ENCODE measurements around the gene CH25H. TPM values are rescaled to one million over a fixed set of nuclear protein-coding genes. Genes with fewer than 3 reads are reported as not detected.
"Not testable (repeated sequence)": the region's sequence is repeated elsewhere in the genome, so short reads cannot be mapped to it uniquely, and the experiment has no call there.

The CH25H gene
- polyA plus RNA-seq, 1 experiment: 0.71 TPM

DNA sequence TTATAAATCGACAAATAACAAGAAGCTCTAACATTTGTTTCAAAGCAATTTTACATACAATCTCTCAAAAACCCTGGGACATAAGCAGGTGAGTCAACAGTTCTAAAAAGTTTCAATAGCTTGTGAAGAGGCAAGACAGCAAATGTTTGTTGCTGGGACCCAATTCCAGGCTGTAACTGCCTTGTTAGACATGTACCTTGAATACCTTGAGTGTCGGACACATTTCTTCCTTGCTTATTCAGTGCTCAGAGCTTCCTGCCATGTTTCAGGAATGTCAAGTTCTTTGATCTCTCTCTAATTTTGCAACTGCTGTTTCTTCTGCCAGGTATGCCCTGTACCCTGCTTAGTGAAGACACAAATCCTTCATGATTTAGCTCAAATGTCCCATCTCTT is 5.1 kb downstream of the CH25H start:
- no peaks in the 10 kb centered on the region for H3K9me3 ChIP-seq (ENCODE audit: control insufficient read depth, insufficient read depth, low read length)
- POLR2A ChIA-PET: no interaction called here
- DNase-seq (ENCODE audit: low read depth, low spot score): no peak
- CTCF ChIA-PET: interaction anchor here (0.6 to 2.3 kb wide), 4 partner anchors 11 to 172 kb away, joined by 3 to 9 read pairs (median 4); no protein-coding TSS in a partner anchor
- TF ChIP-seq, protein P1, sequence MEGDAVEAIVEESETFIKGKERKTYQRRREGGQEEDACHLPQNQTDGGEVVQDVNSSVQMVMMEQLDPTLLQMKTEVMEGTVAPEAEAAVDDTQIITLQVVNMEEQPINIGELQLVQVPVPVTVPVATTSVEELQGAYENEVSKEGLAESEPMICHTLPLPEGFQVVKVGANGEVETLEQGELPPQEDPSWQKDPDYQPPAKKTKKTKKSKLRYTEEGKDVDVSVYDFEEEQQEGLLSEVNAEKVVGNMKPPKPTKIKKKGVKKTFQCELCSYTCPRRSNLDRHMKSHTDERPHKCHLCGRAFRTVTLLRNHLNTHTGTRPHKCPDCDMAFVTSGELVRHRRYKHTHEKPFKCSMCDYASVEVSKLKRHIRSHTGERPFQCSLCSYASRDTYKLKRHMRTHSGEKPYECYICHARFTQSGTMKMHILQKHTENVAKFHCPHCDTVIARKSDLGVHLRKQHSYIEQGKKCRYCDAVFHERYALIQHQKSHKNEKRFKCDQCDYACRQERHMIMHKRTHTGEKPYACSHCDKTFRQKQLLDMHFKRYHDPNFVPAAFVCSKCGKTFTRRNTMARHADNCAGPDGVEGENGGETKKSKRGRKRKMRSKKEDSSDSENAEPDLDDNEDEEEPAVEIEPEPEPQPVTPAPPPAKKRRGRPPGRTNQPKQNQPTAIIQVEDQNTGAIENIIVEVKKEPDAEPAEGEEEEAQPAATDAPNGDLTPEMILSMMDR (IDR thresholded peaks at IDR 0.05; ENCODE audit: low read depth, low read length): no peak
- H3K27me3 ChIP-seq (ENCODE audit: control insufficient read depth, insufficient read depth, low read length): no peaks in the 10 kb centered on the region
- no peak overlapping the region for H3K4me3 ChIP-seq (ENCODE audit: low read depth, low read length)
- H3K27ac ChIP-seq (ENCODE audit: low read depth, low read length): no peak overlapping the region

DNA sequence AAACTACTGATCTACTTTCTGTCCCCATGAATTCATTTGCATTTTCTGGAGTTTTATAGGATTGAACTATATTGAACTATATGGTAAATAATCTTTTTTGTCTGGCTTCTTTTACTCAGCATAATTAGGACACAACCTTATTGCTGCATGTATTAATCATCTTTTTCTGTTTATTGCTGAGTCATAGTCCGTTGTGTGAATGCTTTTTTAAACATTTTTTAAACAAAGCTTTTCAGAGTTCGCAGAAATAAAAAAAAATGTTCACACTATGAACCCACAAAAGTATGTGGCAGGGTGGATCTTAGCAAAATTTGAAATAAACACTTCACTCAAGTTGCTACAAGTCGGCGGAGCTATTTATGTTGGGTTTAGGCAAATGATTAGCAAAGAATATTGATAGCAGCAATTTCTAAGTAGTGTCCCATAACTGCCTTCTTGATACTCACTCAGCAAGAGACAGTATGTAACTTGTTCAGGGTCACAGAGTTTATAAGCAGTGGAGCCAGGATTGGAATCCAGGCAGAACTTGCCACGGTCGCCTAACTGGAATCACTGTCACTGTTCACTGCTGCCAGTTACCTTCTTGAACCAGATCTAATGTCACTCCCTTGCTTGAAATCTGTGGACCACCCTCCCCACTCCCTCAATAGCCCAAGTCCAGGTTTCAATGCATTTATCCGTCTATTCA is 5.6 kb downstream of the CH25H start:
- Histone ChIP-seq H3K27ac (ENCODE audit: low read depth, low read length) (no peak overlapping the region), H3K9me3 (ENCODE audit: control insufficient read depth, insufficient read depth, low read length) (no peaks in the 10 kb centered on the region), H3K27me3 (ENCODE audit: control insufficient read depth, insufficient read depth, low read length) (no peaks in the 10 kb centered on the region), H3K4me3 (ENCODE audit: low read depth, low read length) (no peak overlapping the region)
- TF ChIP-seq, protein P1 (IDR thresholded peaks at IDR 0.05; ENCODE audit: low read depth, low read length): no peak
- CTCF ChIA-PET: interaction anchor here (0.6 to 2.3 kb wide), 4 partner anchors 11 to 172 kb away, joined by 3 to 9 read pairs (median 4); no protein-coding TSS in a partner anchor
- no peak for DNase-seq (ENCODE audit: low read depth, low spot score)
- POLR2A ChIA-PET: no interaction called here

- POLR2A ChIA-PET: interaction anchor here (0.6 kb wide), 1 partner anchor 171 kb away, joined by 9 read pairs; no protein-coding TSS in a partner anchor
Observed at GRCh38 chr10:89197473-89197872, 9.6 kb downstream of the CH25H start.

DNA sequence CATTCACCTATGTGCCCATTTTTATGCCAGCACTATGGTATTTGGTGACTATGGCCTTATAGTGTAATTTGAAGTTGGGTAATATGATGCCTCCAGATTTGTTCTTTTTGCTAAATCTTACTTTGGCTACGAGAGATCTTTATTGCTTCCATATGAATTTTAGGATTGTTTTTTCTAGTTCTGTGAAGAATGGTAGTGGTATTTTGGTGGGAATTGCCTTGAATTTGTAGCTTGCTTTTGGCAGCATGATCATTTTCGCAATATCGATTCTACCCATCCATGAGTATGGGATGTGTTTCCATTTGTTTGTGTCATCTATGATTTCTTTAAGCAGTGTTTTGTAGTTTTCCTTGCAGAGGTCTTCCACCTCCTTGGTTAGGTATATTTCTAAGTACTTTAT is 15.8 kb downstream of the CH25H start:
- CTCF ChIA-PET; POLR2A ChIA-PET; H3K27ac ChIP-seq (ENCODE audit: low read depth, low read length); H3K4me3 ChIP-seq (ENCODE audit: low read depth, low read length); H3K27me3 ChIP-seq (ENCODE audit: control insufficient read depth, insufficient read depth, low read length); DNase-seq (ENCODE audit: low read depth, low spot score); H3K9me3 ChIP-seq (ENCODE audit: control insufficient read depth, insufficient read depth, low read length): not testable (repeated sequence)

More at GRCh38 chr10:89197473-89197872, 9.6 kb downstream of the CH25H start:
- no peak for DNase-seq (ENCODE audit: low read depth, low spot score)
- H3K9me3 ChIP-seq (ENCODE audit: control insufficient read depth, insufficient read depth, low read length): no peaks in the 10 kb centered on the region
- H3K4me3 ChIP-seq (ENCODE audit: low read depth, low read length): no peak overlapping the region
- no peaks in the 10 kb centered on the region for H3K27me3 ChIP-seq (ENCODE audit: control insufficient read depth, insufficient read depth, low read length)
- TF ChIP-seq, protein P1 (IDR thresholded peaks at IDR 0.05; ENCODE audit: low read depth, low read length): no peak
- no peak overlapping the region for H3K27ac ChIP-seq (ENCODE audit: low read depth, low read length)
- CTCF ChIA-PET: interaction anchor here (0.6 to 1.1 kb wide), 4 partner anchors 19 to 265 kb away, joined by 3 to 8 read pairs (median 5); no protein-coding TSS in a partner anchor

DNA sequence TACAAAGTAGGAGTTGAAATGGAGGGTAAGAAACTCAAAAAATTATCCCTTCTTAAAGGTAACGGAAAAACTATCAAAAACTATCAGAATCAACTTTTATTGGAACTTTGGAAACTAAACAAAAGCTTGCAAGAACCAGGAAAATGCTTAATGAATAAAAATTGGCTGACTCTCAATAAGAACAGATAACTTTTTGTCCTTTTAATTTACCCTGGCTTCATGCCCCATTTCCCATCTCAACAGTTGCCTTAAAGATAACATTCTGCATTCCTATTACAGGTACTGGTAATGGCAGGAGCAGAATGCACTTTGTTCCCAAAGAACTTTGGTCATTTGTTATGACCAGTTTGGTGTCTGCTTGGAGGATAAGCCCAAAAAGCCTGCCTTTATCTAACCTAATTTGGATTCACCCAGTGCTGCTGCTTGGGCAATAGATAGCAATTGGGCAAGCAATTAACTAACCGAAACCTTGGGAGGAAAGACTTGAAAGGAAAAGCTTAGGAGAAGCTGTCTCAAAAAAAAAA is 17.8 kb downstream of the CH25H start:
- DNase-seq (ENCODE audit: low read depth, low spot score): no peak
- Histone ChIP-seq H3K27ac (ENCODE audit: low read depth, low read length) (no peak overlapping the region), H3K4me3 (ENCODE audit: low read depth, low read length) (no peak overlapping the region), H3K27me3 (ENCODE audit: control insufficient read depth, insufficient read depth, low read length) (no peaks in the 10 kb centered on the region), H3K9me3 (ENCODE audit: control insufficient read depth, insufficient read depth, low read length) (no peaks in the 10 kb centered on the region; the same call in 1 of the 2 replicates)
- TF ChIP-seq, protein P1 (IDR thresholded peaks at IDR 0.05; ENCODE audit: low read depth, low read length): no peak
- CTCF ChIA-PET: no interaction called here
- POLR2A ChIA-PET: no interaction called here
